ENCODE results near the gene FAT4. TPM values are rescaled to one million over a fixed set of nuclear protein-coding genes. Genes with fewer than 3 reads are reported as not detected.

FAT4 gene
- total and polyA plus RNA-seq, 2 of the 8 experiments (the other 6 are each of a cell fraction or from before 2014, with no cell fraction given), result 1.3 to 5.3 TPM

DNA sequence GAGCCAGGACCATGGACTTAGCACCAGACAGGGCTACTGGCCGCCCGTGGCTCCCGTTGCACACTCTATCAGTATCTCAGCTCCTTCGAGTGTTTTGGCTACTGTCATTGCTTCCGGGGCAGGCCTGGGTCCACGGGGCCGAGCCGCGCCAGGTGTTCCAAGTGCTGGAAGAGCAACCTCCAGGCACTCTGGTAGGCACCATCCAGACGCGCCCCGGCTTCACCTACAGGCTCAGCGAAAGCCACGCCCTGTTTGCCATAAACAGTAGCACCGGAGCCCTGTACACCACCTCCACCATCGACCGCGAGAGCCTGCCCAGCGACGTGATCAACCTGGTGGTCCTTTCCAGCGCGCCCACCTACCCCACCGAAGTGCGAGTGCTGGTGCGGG lies 1.6 kb downstream of the FAT4 start:
- Histone ChIP-seq H3K14ac (ENCODE audit: insufficient read length) (no peak overlapping the region), H3K4me1 (replicated peaks in 1 of 4; ENCODE audit: control insufficient read depth in 3 of 4, insufficient read depth in 4 of 4, low read length in 3 of 4) (peaks cover 5 to 17% (median 7%) of the 10 kb centered on the region in 4 experiments; a peak in 6 of 7 replicates), H2AK5ac (ENCODE audit: low read depth, low read length) (no peak overlapping the region), H3K9me3 (ENCODE audit: insufficient read depth in 2 of 2, low read depth in 1 of 2, low read length in 1 of 2) (no peaks in the 10 kb centered on the region), H4K91ac (replicated peaks; ENCODE audit: insufficient read length, low read length) (no peak overlapping the region), H3K36me3 (ENCODE audit: control insufficient read depth in 2 of 4, insufficient read depth in 4 of 4, low read length in 3 of 4) (no peaks in the 10 kb centered on the region), H3K4me2 (ENCODE audit: insufficient read depth in 1 of 2, low read depth in 2 of 2, low read length in 2 of 2) (peak overlapping the region; percentile 98 to 100), H3K27ac (ENCODE audit: low read depth, low read length) (no peak overlapping the region), H3K23ac (ENCODE audit: insufficient read length) (no peak overlapping the region), H3K4me3 (ENCODE audit: extremely low read depth in 1 of 4, insufficient read depth in 2 of 4, low read depth in 3 of 4, low read length in 4 of 4) (peak overlapping the region; percentile 48 to 96 (median 78)), H2BK12ac (ENCODE audit: low read depth, low read length) (no peak overlapping the region; the same call in 1 of the 2 replicates), H2BK120ac (replicated peaks; ENCODE audit: low read depth, low read length) (no peak overlapping the region), H3K56ac (replicated peaks; ENCODE audit: insufficient read length, low read depth, low read length) (no peak overlapping the region), H3K4ac (replicated peaks; ENCODE audit: insufficient read length, low read depth, low read length) (no peak overlapping the region), H2BK20ac (ENCODE audit: low read length) (no peak overlapping the region), H3K23me2 (ENCODE audit: low read depth, low read length) (peaks cover 24% of the 10 kb centered on the region), H3K79me2 (ENCODE audit: control insufficient read depth in 1 of 2, insufficient read depth in 2 of 2, low read length in 2 of 2) (no peaks in the 10 kb centered on the region), H4K8ac (ENCODE audit: extremely low read depth, insufficient read depth, low read length) (no peak overlapping the region), H2BK15ac (ENCODE audit: low read length) (no peak overlapping the region; the same call in 1 of the 2 replicates), H3K27me3 (replicated peaks in 1 of 4; ENCODE audit: control insufficient read depth in 3 of 4, extremely low read depth in 1 of 4, insufficient read depth in 3 of 4, low read length in 3 of 4) (peaks cover 8 to 35% (median 28%) of the 10 kb centered on the region in 4 experiments), H4K20me1 (replicated peaks in 1 of 2; ENCODE audit: control insufficient read depth in 1 of 2, insufficient read depth in 2 of 2, low read length in 2 of 2) (peaks cover 3 to 8% of the 10 kb centered on the region in 2 experiments), H4K5ac (ENCODE audit: insufficient read length, low read depth, low read length) (no peak overlapping the region), H2BK5ac (ENCODE audit: low read depth, low read length) (no peak overlapping the region; the same call in 1 of the 2 replicates), H3K18ac (ENCODE audit: extremely low read depth, low read length) (no peak overlapping the region), H2AFZ (ENCODE audit: low read length) (0 out of 2 replicates have a peak overlapping the region, but pooled peaks have one; percentile 78), H3K9ac (replicated peaks in 1 of 4; ENCODE audit: extremely low read depth in 1 of 4, low read depth in 3 of 4, low read length in 3 of 4) (no peak overlapping the region; a peak in 1 of 7 replicates), H3K79me1 (ENCODE audit: low read depth, low read length) (no peaks in the 10 kb centered on the region; the same call in 1 of the 2 replicates)
- POLR2A ChIA-PET (ENCODE audit: partially characterized antibody), result no interaction called here
- no peak for FAIRE-seq
- TF ChIP-seq SP2 (IDR thresholded peaks at IDR 0.05; ENCODE audit: low read length) (no peak), SUZ12 (IDR thresholded peaks at IDR 0.05; ENCODE audit: low read length) (peak; percentile 64), ASH2L (IDR thresholded peaks at IDR 0.05; ENCODE audit: low read length) (no peak), KDM4A (IDR thresholded peaks at IDR 0.05; ENCODE audit: low read depth, low read length, severe bottlenecking) (peak; percentile 28), EZH2 (IDR thresholded peaks at IDR 0.05; ENCODE audit: low read depth, low read length, severe bottlenecking) (peak; percentile 70), POLR2AphosphoS5 (IDR thresholded peaks at IDR 0.05; ENCODE audit: low read depth, low read length) (no peak), SAP30 (IDR thresholded peaks at IDR 0.05; ENCODE audit: insufficient read depth, insufficient replicate concordance, low read length) (peak; percentile 10), EP300 (IDR thresholded peaks at IDR 0.05; ENCODE audit: borderline replicate concordance in 1 of 2, low read depth in 2 of 2, low read length in 2 of 2) (no peak), MAFK (IDR thresholded peaks at IDR 0.05; ENCODE audit: low read depth, low read length) (no peak), SP4 (IDR thresholded peaks at IDR 0.05; ENCODE audit: low read length) (peak; percentile 22; the same call in 1 of the 2 replicates)
- 3% methylated on average over 24 of the region's 25 CpGs; no CpG with 5 or more reads in 1 of the 2 experiments for WGBS, 2 experiments (ENCODE audit: extremely low coverage in 1 of 2, insufficient coverage in 1 of 2, insufficient read length in 1 of 2, insufficient replicate concordance in 2 of 2, low coverage in 1 of 2, low lambda C conversion rate in 2 of 2, missing lambda C conversion rate in 1 of 2)
- CTCF ChIA-PET (ENCODE audit: partially characterized antibody), result interaction anchor here (0.7 to 4.8 kb wide), 10 partner anchors 9 to 1052 kb away, joined by 3 to 29 read pairs (median 4); no protein-coding TSS in a partner anchor
- peak in 1 of 2 experiments; percentile 61 for DNase-seq (ENCODE audit: low read depth in 1 of 2, low spot score in 2 of 2)
